B cell (primary cell): ENCODE data around the gene ACOXL. TPM values are rescaled to one million over a fixed set of nuclear protein-coding genes. Genes with fewer than 3 reads are reported as not detected.

Source experiments
- ATAC-seq: fragments of 200-7000 bp; cut with Tn5 transposase; one replicate; pipeline ENCODE4 v1.10.0; 2021; ENCODE audit warnings: low read depth, mild to moderate bottlenecking, moderate number of reproducible peaks, moderate library complexity
- CTCF ChIA-PET: fragments of 350-600 bp; sonication (Branson Sonifier 250); formaldehyde crosslinking; loops from one replicate; lab custom pipeline; 2021; ENCODE audit warnings: antibody characterized with exemption, inconsistent platforms; lab: Charles Lee
- POLR2A ChIA-PET: fragments of 350-600 bp; sonication (Branson Sonifier 250); formaldehyde crosslinking; loops from one replicate; lab custom pipeline; 2021; ENCODE audit warnings: antibody characterized with exemption; lab: Charles Lee
- DNase-seq: peaks from one replicate; pipeline ENCODE4 v3.0.0; 2013
- H2AFZ ChIP-seq: 2 replicates; pipeline ENCODE4 v1.6.1; 2012; ENCODE audit warnings: mild to moderate bottlenecking, low read depth, low read length; ENCODE audit not compliant: insufficient read depth, poor library complexity, severe bottlenecking
- H3K27ac ChIP-seq, 2 donors: 1 replicate in 1 of 2; 2 replicates in 1 of 2; pipeline ENCODE4 v1.5.1; 2012 to 2013; ENCODE audit warnings: low read length in 2 of 2, mild to moderate bottlenecking in 2 of 2, moderate library complexity in 1 of 2
- H3K27me3 ChIP-seq, 4 experiments: fragments of 200-600 bp in 1 of 4; sonication (generic) in 1 of 4; replicated peaks in 1 of 4; 1 replicate in 2 of 4; 2 replicates in 2 of 4; pipeline versions ENCODE4 v1.6.1 to v1.7.0; 2013 to 2016; ENCODE audit warnings: low read length in 3 of 4, mild to moderate bottlenecking in 2 of 4, mixed read lengths in 1 of 4, moderate library complexity in 1 of 4; ENCODE audit not compliant: insufficient read depth in 4 of 4, control insufficient read depth in 3 of 4; ENCODE audit errors: control extremely low read depth in 1 of 4
- H3K36me3 ChIP-seq, 2 experiments: replicated peaks in 1 of 2; 1 replicate in 1 of 2; 2 replicates in 1 of 2; pipeline versions ENCODE4 v1.6.1 to v1.7.1; 2013; ENCODE audit warnings: low read length in 1 of 2; ENCODE audit not compliant: insufficient read depth in 2 of 2, control insufficient read depth in 1 of 2; ENCODE audit errors: control extremely low read depth in 1 of 2, extremely low read depth in 1 of 2
- H3K4me1 ChIP-seq, 2 donors: fragments of 200-600 bp in 1 of 2; sonication (generic) in 1 of 2; 1 replicate in 1 of 2; 2 replicates in 1 of 2; pipeline versions ENCODE4 v1.5.1 to v1.6.1; 2013 to 2017; ENCODE audit warnings: low read length in 2 of 2; ENCODE audit not compliant: control insufficient read depth in 2 of 2, insufficient read depth in 2 of 2
- H3K4me2 ChIP-seq: replicated peaks from 2 replicates; pipeline ENCODE3; 2012; ENCODE audit warnings: mild to moderate bottlenecking, low read depth, low read length; ENCODE audit not compliant: poor library complexity, severe bottlenecking
- H3K4me3 ChIP-seq, 5 experiments: fragments of 200-600 bp in 1 of 5; sonication (generic) in 1 of 5; 1 replicate in 3 of 5; 2 replicates in 2 of 5; pipeline versions ENCODE4 v1.5.1 to v1.7.0; 2011 to 2016; ENCODE audit warnings: low read length in 4 of 5, mild to moderate bottlenecking in 4 of 5, low read depth in 2 of 5, control low read depth in 1 of 5, moderate library complexity in 1 of 5; ENCODE audit not compliant: insufficient read depth in 1 of 5; ENCODE audit errors: control extremely low read depth in 1 of 5, extremely low read depth in 1 of 5
- H3K79me2 ChIP-seq: fragments of 200-600 bp; sonication (generic); one replicate; pipeline ENCODE4 v1.6.0; 2016; ENCODE audit warnings: low read length; ENCODE audit not compliant: control insufficient read depth, insufficient read depth
- H3K9ac ChIP-seq: fragments of 200-600 bp; sonication (generic); 2 replicates; pipeline ENCODE4 v1.6.1; 2017; ENCODE audit warnings: mild to moderate bottlenecking, low read length, moderate library complexity
- H3K9me3 ChIP-seq, 3 donors: one replicate each; pipeline versions ENCODE4 v1.6.1 to v1.7.1; 2013; ENCODE audit warnings: low read length in 2 of 3; ENCODE audit not compliant: control insufficient read depth in 2 of 3, insufficient read depth in 1 of 3; ENCODE audit errors: control extremely low read depth in 1 of 3
- H4K20me1 ChIP-seq: 2 replicates; pipeline ENCODE4 v1.6.0; 2012; ENCODE audit warnings: mild to moderate bottlenecking, low read length; ENCODE audit not compliant: insufficient read depth, control insufficient read depth, poor library complexity, severe bottlenecking
- H3K27ac Mint-ChIP-seq: one replicate; pipeline ENCODE4 v1.8.0; 2021; ENCODE audit warnings: mixed read lengths
- H3K27me3 Mint-ChIP-seq: one replicate; pipeline ENCODE4 v1.8.0; 2021; ENCODE audit warnings: mixed read lengths
- H3K4me1 Mint-ChIP-seq: one replicate; pipeline ENCODE4 v1.8.0; 2021; ENCODE audit warnings: mixed read lengths
- H3K4me3 Mint-ChIP-seq: one replicate; pipeline ENCODE4 v1.8.0; 2021; ENCODE audit warnings: mixed read lengths
- H3K9me3 Mint-ChIP-seq: one replicate; pipeline ENCODE4 v1.8.0; 2022; ENCODE audit warnings: mixed read lengths; ENCODE audit not compliant: insufficient read depth
- EZH2 ChIP-seq: IDR thresholded peaks from 2 replicates; pipeline ENCODE4 v1.6.1; 2012; ENCODE audit warnings: borderline replicate concordance, low read depth, mild to moderate bottlenecking, moderate library complexity, low read length; ENCODE audit not compliant: insufficient read depth, poor library complexity, severe bottlenecking
- WGBS: methylation state at CpG from one replicate; pipeline ENCODE4 v1.1.5; 2013; ENCODE audit warnings: missing lambda C conversion rate; ENCODE audit not compliant: insufficient coverage; 5-methylcytosine and 5-hydroxymethylcytosine counted together
- intact Hi-C: fragments of 100-400 bp; cut with micrococcal nuclease; formaldehyde crosslinking; loops from one replicate; pipeline ENCODE4 v1.10.0; 2022
- polyA plus RNA-seq: library from polyadenylated mRNA; depleted of rRNA; stranded (reverse); fragments of >200 nt; gene quantifications from 2 replicates; pipeline ENCODE4 v1.2.3, GENCODE V29; 2012
- total RNA-seq, 2 donors: library from RNA; stranded (reverse); fragments of 120-200 nt in 1 of 2; gene quantifications; 1 replicate in 1 of 2; 2 replicates in 1 of 2; pipeline versions ENCODE4 v1.2.3 to v1.2.4, GENCODE V29; 2013 to 2022
- TF ChIP-seq, protein P1 (sequence below): fragments of 200-600 bp; IDR thresholded peaks from one replicate; pipeline ENCODE4 v1.8.0; 2022; ENCODE audit warnings: antibody characterized with exemption, mild to moderate bottlenecking

ACOXL gene
- total and polyA plus RNA-seq, 2 donors (not counting 1 experiment from before 2014, with no cell fraction given) = 0.06 TPM; not detected in 1

- no peak overlapping the region for H3K4me2 ChIP-seq
- Mint-ChIP-seq H3K9me3 (peaks cover 7% of the 10 kb centered on the region), H3K4me1 (no peaks in the 10 kb centered on the region), H3K27ac (no peak overlapping the region), H3K4me3 (no peak overlapping the region), H3K27me3 (peaks cover 54% of the 10 kb centered on the region)
- TF ChIP-seq, protein P1, sequence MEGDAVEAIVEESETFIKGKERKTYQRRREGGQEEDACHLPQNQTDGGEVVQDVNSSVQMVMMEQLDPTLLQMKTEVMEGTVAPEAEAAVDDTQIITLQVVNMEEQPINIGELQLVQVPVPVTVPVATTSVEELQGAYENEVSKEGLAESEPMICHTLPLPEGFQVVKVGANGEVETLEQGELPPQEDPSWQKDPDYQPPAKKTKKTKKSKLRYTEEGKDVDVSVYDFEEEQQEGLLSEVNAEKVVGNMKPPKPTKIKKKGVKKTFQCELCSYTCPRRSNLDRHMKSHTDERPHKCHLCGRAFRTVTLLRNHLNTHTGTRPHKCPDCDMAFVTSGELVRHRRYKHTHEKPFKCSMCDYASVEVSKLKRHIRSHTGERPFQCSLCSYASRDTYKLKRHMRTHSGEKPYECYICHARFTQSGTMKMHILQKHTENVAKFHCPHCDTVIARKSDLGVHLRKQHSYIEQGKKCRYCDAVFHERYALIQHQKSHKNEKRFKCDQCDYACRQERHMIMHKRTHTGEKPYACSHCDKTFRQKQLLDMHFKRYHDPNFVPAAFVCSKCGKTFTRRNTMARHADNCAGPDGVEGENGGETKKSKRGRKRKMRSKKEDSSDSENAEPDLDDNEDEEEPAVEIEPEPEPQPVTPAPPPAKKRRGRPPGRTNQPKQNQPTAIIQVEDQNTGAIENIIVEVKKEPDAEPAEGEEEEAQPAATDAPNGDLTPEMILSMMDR = no peak
- no peak for TF ChIP-seq EZH2
- ATAC-seq = no peak
- H4K20me1 ChIP-seq = no peaks in the 10 kb centered on the region
- intact Hi-C loops = no loop called here
- no peak overlapping the region for H3K27ac ChIP-seq
- peaks cover 0 to 9% (median 4%) of the 10 kb centered on the region in 3 donors for H3K9me3 ChIP-seq
- H3K4me3 ChIP-seq = no peak overlapping the region
- H3K4me1 ChIP-seq = no peaks in the 10 kb centered on the region
- CTCF ChIA-PET = interaction anchor here (0.7 kb wide), 1 partner anchor 78 kb away, joined by 3 read pairs; no protein-coding TSS in a partner anchor
- H3K27me3 ChIP-seq = peaks cover 0 to 15% (median 0%) of the 10 kb centered on the region in 4 experiments
- no peak overlapping the region for H2AFZ ChIP-seq
- WGBS = no CpG with 5 or more reads among the region's 10 CpGs
- no peak overlapping the region for H3K9ac ChIP-seq
- no peak for DNase-seq
- no peaks in the 10 kb centered on the region for H3K36me3 ChIP-seq
- POLR2A ChIA-PET = no interaction called here
- no peaks in the 10 kb centered on the region for H3K79me2 ChIP-seq
Observed at GRCh38 chr2:110768591-110768990, 36.2 kb downstream of the ACOXL start.

DNA sequence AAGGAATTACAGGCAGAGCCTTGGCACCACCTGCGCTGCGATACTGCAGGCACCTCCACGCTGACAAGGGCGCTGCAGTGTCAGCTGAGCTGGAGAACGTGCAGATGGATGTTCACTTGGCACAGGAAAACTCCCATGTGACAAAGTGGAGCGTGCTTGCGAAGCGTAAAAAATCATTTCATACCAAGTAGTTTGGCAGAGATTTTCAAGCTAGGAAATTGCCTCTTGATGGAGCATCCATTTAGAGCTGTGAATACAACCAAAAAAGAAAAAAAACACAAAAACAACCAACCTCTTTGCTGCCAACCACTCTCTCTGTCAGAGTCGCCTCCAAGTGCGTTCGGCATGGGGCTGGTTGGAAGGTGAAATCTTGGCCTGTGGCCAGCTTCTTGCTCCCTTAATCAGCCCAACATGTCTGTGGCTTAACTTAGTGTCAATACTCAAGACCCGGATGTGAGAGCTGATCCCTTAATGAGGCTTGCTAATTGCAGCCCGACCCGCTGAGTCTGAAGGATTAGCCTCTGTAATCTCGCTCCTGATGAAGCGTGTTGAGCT is 38.1 kb downstream of the ACOXL start:
- Histone ChIP-seq H3K27me3 (peaks cover 0 to 18% (median 0%) of the 10 kb centered on the region in 4 experiments), H3K9ac (no peak overlapping the region), H3K79me2 (no peaks in the 10 kb centered on the region), H4K20me1 (no peaks in the 10 kb centered on the region), H3K4me1 (no peaks in the 10 kb centered on the region), H3K4me2 (no peak overlapping the region), H2AFZ (no peak overlapping the region), H3K27ac (no peak overlapping the region), H3K36me3 (no peaks in the 10 kb centered on the region), H3K9me3 (peaks cover 0 to 9% (median 4%) of the 10 kb centered on the region in 3 donors), H3K4me3 (no peak overlapping the region)
- peaks cover 6% of the 10 kb centered on the region for H3K9me3 Mint-ChIP-seq
- no peak overlapping the region for H3K27ac Mint-ChIP-seq
- ChIA-PET CTCF (no interaction called here), POLR2A (no interaction called here)
- peaks cover 48% of the 10 kb centered on the region for H3K27me3 Mint-ChIP-seq
- DNase-seq (no peak), ATAC-seq (no peak)
- H3K4me1 Mint-ChIP-seq = no peaks in the 10 kb centered on the region
- intact Hi-C loops = no loop called here
- 92% methylated on average over 11 of the region's 16 CpGs for WGBS
- TF ChIP-seq EZH2 = no peak
- TF ChIP-seq, protein P1 = no peak
- no peak overlapping the region for H3K4me3 Mint-ChIP-seq
